ENCODE results near the gene MRPL52.

DNA sequence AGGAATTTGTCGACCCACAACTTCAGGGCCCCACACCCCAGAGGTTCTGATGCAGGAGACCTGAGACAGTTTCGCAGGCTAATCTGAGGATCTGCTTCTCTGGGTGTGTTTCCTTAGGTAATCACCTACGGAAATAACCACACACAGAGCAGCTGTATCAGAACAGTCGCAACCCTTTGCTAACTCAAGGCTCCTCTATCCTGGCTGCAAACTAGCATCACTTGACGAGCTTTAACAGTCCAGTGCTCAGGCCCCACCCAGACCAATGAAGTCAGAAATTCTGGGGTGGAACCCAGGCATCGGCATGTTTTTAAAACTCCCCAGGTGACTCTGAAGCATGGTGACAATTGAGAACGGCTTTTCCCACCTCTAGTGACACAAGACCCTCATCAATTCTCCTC, 35.1 kb upstream of the MRPL52 start:
- no peak for TF ChIP-seq POLR2A (IDR thresholded peaks at IDR 0.05)
- TF ChIP-seq, protein P1, sequence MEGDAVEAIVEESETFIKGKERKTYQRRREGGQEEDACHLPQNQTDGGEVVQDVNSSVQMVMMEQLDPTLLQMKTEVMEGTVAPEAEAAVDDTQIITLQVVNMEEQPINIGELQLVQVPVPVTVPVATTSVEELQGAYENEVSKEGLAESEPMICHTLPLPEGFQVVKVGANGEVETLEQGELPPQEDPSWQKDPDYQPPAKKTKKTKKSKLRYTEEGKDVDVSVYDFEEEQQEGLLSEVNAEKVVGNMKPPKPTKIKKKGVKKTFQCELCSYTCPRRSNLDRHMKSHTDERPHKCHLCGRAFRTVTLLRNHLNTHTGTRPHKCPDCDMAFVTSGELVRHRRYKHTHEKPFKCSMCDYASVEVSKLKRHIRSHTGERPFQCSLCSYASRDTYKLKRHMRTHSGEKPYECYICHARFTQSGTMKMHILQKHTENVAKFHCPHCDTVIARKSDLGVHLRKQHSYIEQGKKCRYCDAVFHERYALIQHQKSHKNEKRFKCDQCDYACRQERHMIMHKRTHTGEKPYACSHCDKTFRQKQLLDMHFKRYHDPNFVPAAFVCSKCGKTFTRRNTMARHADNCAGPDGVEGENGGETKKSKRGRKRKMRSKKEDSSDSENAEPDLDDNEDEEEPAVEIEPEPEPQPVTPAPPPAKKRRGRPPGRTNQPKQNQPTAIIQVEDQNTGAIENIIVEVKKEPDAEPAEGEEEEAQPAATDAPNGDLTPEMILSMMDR (IDR thresholded peaks at IDR 0.05): no peak

Data from Peyer's patch (tissue), 4 donors.